Transverse colon (tissue), 4 donors: ENCODE data around the gene TBC1D21.

Experiments
- CTCF ChIP-seq, 5 experiments: fragments of 200-600 bp in 3 of 5; fragments of 450-650 bp in 2 of 5; sonication (generic) in 3 of 5; IDR thresholded peaks; 1 replicate in 2 of 5; 2 replicates in 3 of 5; pipeline ENCODE4 v1.5.1; 2016 to 2017; ENCODE audit warnings: antibody characterized with exemption in 5 of 5, inconsistent platforms in 3 of 5, mild to moderate bottlenecking in 2 of 5, moderate library complexity in 1 of 5
- EP300 ChIP-seq: sonication (generic); formaldehyde crosslinking; IDR thresholded peaks from one replicate; pipeline ENCODE4 v1.6.1; 2017; ENCODE audit warnings: antibody characterized with exemption, low read depth
- POLR2A ChIP-seq: fragments of 450-650 bp; IDR thresholded peaks from one replicate; pipeline ENCODE4 v1.6.1; 2016; ENCODE audit warnings: antibody characterized with exemption, mild to moderate bottlenecking, moderate library complexity
- POLR2AphosphoS5 ChIP-seq, 3 donors: sonication (generic); formaldehyde crosslinking; IDR thresholded peaks; one replicate each; pipeline ENCODE4 v1.6.1; 2016; ENCODE audit warnings: antibody characterized with exemption in 3 of 3

GRCh38 chr15:73914145-73914544, 40.8 kb downstream of the TBC1D21 start:
- no peak for TF ChIP-seq POLR2A
- TF ChIP-seq CTCF (IDR thresholded peaks at IDR 0.05), result no peak
- TF ChIP-seq EP300, result no peak
- no peak for TF ChIP-seq POLR2AphosphoS5 (IDR thresholded peaks at IDR 0.05)
